ENCODE measurements around the gene SH3BGRL3.

- TF ChIP-seq, protein P1, sequence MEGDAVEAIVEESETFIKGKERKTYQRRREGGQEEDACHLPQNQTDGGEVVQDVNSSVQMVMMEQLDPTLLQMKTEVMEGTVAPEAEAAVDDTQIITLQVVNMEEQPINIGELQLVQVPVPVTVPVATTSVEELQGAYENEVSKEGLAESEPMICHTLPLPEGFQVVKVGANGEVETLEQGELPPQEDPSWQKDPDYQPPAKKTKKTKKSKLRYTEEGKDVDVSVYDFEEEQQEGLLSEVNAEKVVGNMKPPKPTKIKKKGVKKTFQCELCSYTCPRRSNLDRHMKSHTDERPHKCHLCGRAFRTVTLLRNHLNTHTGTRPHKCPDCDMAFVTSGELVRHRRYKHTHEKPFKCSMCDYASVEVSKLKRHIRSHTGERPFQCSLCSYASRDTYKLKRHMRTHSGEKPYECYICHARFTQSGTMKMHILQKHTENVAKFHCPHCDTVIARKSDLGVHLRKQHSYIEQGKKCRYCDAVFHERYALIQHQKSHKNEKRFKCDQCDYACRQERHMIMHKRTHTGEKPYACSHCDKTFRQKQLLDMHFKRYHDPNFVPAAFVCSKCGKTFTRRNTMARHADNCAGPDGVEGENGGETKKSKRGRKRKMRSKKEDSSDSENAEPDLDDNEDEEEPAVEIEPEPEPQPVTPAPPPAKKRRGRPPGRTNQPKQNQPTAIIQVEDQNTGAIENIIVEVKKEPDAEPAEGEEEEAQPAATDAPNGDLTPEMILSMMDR (IDR thresholded peaks at IDR 0.05) = no peak
- TF ChIP-seq SIN3A (IDR thresholded peaks at IDR 0.05; ENCODE audit: borderline replicate concordance, insufficient read depth, low read depth, low read length) = no peak
- no peak for TF ChIP-seq POLR2AphosphoS5 (IDR thresholded peaks at IDR 0.05; ENCODE audit: low read depth, low read length)
These were observed 11.5 kb downstream of the SH3BGRL3 start for GRCh38 chr1:26291433-26291832.
